Naive thymus-derived CD4-positive, alpha-beta T cell (primary cell): ENCODE measurements around the gene HBG2. TPM values are rescaled to one million over a fixed set of nuclear protein-coding genes. Genes with fewer than 3 reads are reported as not detected.
"Not testable (repeated sequence)": the region's sequence is repeated elsewhere in the genome, so short reads cannot be mapped to it uniquely, and the experiment has no call there.

ENCODE experiments used
- ATAC-seq: fragments of 150-1000 bp; cut with Tn5 transposase; 2 replicates; pipeline ENCODE4 v1.10.0; 2021; ENCODE audit warnings: mild to moderate bottlenecking, moderate library complexity
- CTCF ChIA-PET: fragments of 350-600 bp; sonication (Branson Sonifier 250); formaldehyde crosslinking; loops from one replicate; lab custom pipeline; 2021; ENCODE audit warnings: antibody characterized with exemption; lab: Charles Lee
- POLR2A ChIA-PET: fragments of 350-600 bp; sonication (Branson Sonifier 250); formaldehyde crosslinking; loops from one replicate; lab custom pipeline; 2021; ENCODE audit warnings: antibody characterized with exemption, inconsistent platforms; lab: Charles Lee
- DNase-seq, 9 donors: peaks; one replicate each; pipeline versions ENCODE4 v3.0.0 to v3.0.0-alpha.2; 2020 to 2022; ENCODE audit warnings: mixed read lengths in 1 of 9
- H3K27ac ChIP-seq: one replicate; pipeline ENCODE4 v1.7.0; 2013; ENCODE audit warnings: mild to moderate bottlenecking, low read depth, low read length, moderate library complexity
- H3K27me3 ChIP-seq, 2 donors: one replicate each; pipeline ENCODE4 v1.7.0; 2013; ENCODE audit warnings: low read length in 2 of 2, mild to moderate bottlenecking in 2 of 2, moderate library complexity in 2 of 2; ENCODE audit not compliant: control insufficient read depth in 2 of 2, insufficient read depth in 2 of 2
- H3K36me3 ChIP-seq, 3 experiments: 1 replicate in 2 of 3; 2 replicates in 1 of 3; pipeline ENCODE4 v1.7.0; 2013; ENCODE audit warnings: low read length in 3 of 3, mild to moderate bottlenecking in 3 of 3, moderate library complexity in 1 of 3; ENCODE audit not compliant: insufficient read depth in 3 of 3, control insufficient read depth in 2 of 3
- H3K4me1 ChIP-seq, 2 donors: one replicate each; pipeline ENCODE4 v1.7.0; 2013; ENCODE audit warnings: low read length in 2 of 2, mild to moderate bottlenecking in 2 of 2, moderate library complexity in 1 of 2; ENCODE audit not compliant: control insufficient read depth in 2 of 2, insufficient read depth in 2 of 2
- H3K4me3 ChIP-seq: 2 replicates; pipeline ENCODE4 v1.7.0; 2013; ENCODE audit warnings: mild to moderate bottlenecking, low read length
- H3K9me3 ChIP-seq, 3 experiments: 1 replicate in 2 of 3; 2 replicates in 1 of 3; pipeline ENCODE4 v1.7.0; 2013; ENCODE audit warnings: low read length in 3 of 3; ENCODE audit not compliant: control insufficient read depth in 2 of 3
- H3K27ac Mint-ChIP-seq, 9 donors: one replicate each; pipeline ENCODE4 v1.8.0; 2020 to 2022; ENCODE audit warnings: mixed read lengths in 9 of 9, mild to moderate bottlenecking in 8 of 9, moderate library complexity in 5 of 9, inconsistent platforms in 2 of 9
- H3K27me3 Mint-ChIP-seq, 5 donors: one replicate each; pipeline ENCODE4 v1.8.0; 2021 to 2022; ENCODE audit warnings: mixed read lengths in 5 of 5, mild to moderate bottlenecking in 1 of 5
- H3K36me3 Mint-ChIP-seq, 5 donors: one replicate each; pipeline ENCODE4 v1.8.0; 2020 to 2022; ENCODE audit warnings: mixed read lengths in 5 of 5, mild to moderate bottlenecking in 3 of 5, inconsistent platforms in 1 of 5
- H3K4me1 Mint-ChIP-seq, 7 donors: one replicate each; pipeline ENCODE4 v1.8.0; 2020 to 2022; ENCODE audit warnings: mixed read lengths in 7 of 7, mild to moderate bottlenecking in 3 of 7, inconsistent platforms in 1 of 7
- H3K4me3 Mint-ChIP-seq, 10 donors: one replicate each; pipeline ENCODE4 v1.8.0; 2020 to 2022; ENCODE audit warnings: mild to moderate bottlenecking in 10 of 10, mixed read lengths in 10 of 10, moderate library complexity in 6 of 10, inconsistent platforms in 2 of 10
- H3K9me3 Mint-ChIP-seq, 11 donors: one replicate each; pipeline ENCODE4 v1.8.0; 2020 to 2022; ENCODE audit warnings: mixed read lengths in 11 of 11, mild to moderate bottlenecking in 4 of 11, inconsistent platforms in 1 of 11, moderate library complexity in 1 of 11
- intact Hi-C, 2 donors: fragments of 100-400 bp; cut with micrococcal nuclease; formaldehyde crosslinking; loops; one replicate each; pipeline ENCODE4 v1.15.1; 2023
- polyA plus RNA-seq, 2 donors: library from polyadenylated mRNA; unstranded; fragments of 300-500 nt; fragmentation: Illumina TruSeq; gene quantifications; one replicate each; pipeline ENCODE4 v1.2.3, GENCODE V29; 2021
- total RNA-seq, 6 experiments: library from RNA in 5 of 6; stranded (reverse) in 5 of 6; gene quantifications; 1 replicate in 5 of 6; 2 replicates in 1 of 6; pipeline ENCODE4 v1.2.3 and lab custom pipeline; 2021 to 2026

HBG2 gene
- total and polyA plus RNA-seq, 7 experiments from 2014 or later: not detected

GRCh38 chr11:5297721-5298323, 43.2 kb upstream of the HBG2 start:
- Histone ChIP-seq H3K9me3 (no peaks in the 10 kb centered on the region), H3K27ac (no peak overlapping the region), H3K27me3 (no peaks in the 10 kb centered on the region), H3K4me1 (no peaks in the 10 kb centered on the region), H3K36me3 (no peaks in the 10 kb centered on the region), H3K4me3 (no peak overlapping the region)
- CTCF ChIA-PET: no interaction called here
- Mint-ChIP-seq H3K4me3 (no peak overlapping the region), H3K9me3 (peaks cover 0 to 2% (median 0%) of the 10 kb centered on the region in 11 donors), H3K36me3 (no peaks in the 10 kb centered on the region), H3K4me1 (peaks cover 0 to 2% (median 0%) of the 10 kb centered on the region in 7 donors), H3K27ac (no peak overlapping the region), H3K27me3 (peaks cover 2 to 19% (median 10%) of the 10 kb centered on the region in 5 donors)
- POLR2A ChIA-PET: no interaction called here
- DNase-seq (no peak), ATAC-seq (no peak)
- intact Hi-C loops: loop anchor here in 1 of 2 donors (10.0 kb wide), 1 partner anchor 1113 kb away; no protein-coding TSS in a partner anchor

GRCh38 chr11:5294342-5294995, 39.9 kb upstream of the HBG2 start:
- H3K27me3 ChIP-seq, H3K4me3 ChIP-seq, H3K9me3 Mint-ChIP-seq, ATAC-seq, H3K27ac ChIP-seq, H3K4me1 Mint-ChIP-seq, H3K9me3 ChIP-seq, DNase-seq, H3K27ac Mint-ChIP-seq, POLR2A ChIA-PET, CTCF ChIA-PET, H3K36me3 Mint-ChIP-seq, H3K36me3 ChIP-seq, H3K4me3 Mint-ChIP-seq, H3K4me1 ChIP-seq: not testable (repeated sequence)
- H3K27me3 Mint-ChIP-seq: peaks cover 0 to 14% (median 6%) of the 10 kb centered on the region in 5 donors
- intact Hi-C loops: loop anchor here (5.0 to 10.0 kb wide), 2 partner anchors 172 to 1110 kb away; no protein-coding TSS in a partner anchor

GRCh38 chr11:5293028-5293427, 38.4 kb upstream of the HBG2 start:
- ChIA-PET POLR2A (no interaction called here), CTCF (no interaction called here)
- Mint-ChIP-seq H3K27me3 (peaks cover 0 to 13% (median 6%) of the 10 kb centered on the region in 5 donors), H3K27ac (no peak overlapping the region), H3K4me3 (no peak overlapping the region), H3K9me3 (peaks cover 0 to 2% (median 0%) of the 10 kb centered on the region in 11 donors), H3K4me1 (no peaks in the 10 kb centered on the region), H3K36me3 (no peaks in the 10 kb centered on the region)
- no peaks in the 10 kb centered on the region for H3K36me3 ChIP-seq
- no peaks in the 10 kb centered on the region for H3K9me3 ChIP-seq
- H3K4me1 ChIP-seq: no peaks in the 10 kb centered on the region
- H3K27me3 ChIP-seq: no peaks in the 10 kb centered on the region
- H3K4me3 ChIP-seq: no peak overlapping the region
- intact Hi-C loops: loop anchor here (5.0 to 10.0 kb wide), 2 partner anchors 171 to 1108 kb away; no protein-coding TSS in a partner anchor
- ATAC-seq (no peak), DNase-seq (no peak)
- H3K27ac ChIP-seq: no peak overlapping the region

GRCh38 chr11:5291207-5291838, 36.7 kb upstream of the HBG2 start:
- Mint-ChIP-seq H3K4me3 (no peak overlapping the region), H3K36me3 (no peaks in the 10 kb centered on the region), H3K27me3 (peaks cover 0 to 5% (median 0%) of the 10 kb centered on the region in 5 donors), H3K27ac (no peak overlapping the region), H3K9me3 (peaks cover 0 to 2% (median 0%) of the 10 kb centered on the region in 11 donors), H3K4me1 (no peaks in the 10 kb centered on the region)
- intact Hi-C loops: loop anchor here (5.0 to 10.0 kb wide), 2 partner anchors 169 to 1107 kb away; no protein-coding TSS in a partner anchor
- Histone ChIP-seq H3K27ac (no peak overlapping the region), H3K9me3 (no peaks in the 10 kb centered on the region), H3K4me1 (no peaks in the 10 kb centered on the region), H3K4me3 (no peak overlapping the region), H3K27me3 (no peaks in the 10 kb centered on the region), H3K36me3 (no peaks in the 10 kb centered on the region)
- ChIA-PET CTCF (interaction anchor here (1.0 kb wide), 1 partner anchor 9 kb away, joined by 3 read pairs; no protein-coding TSS in a partner anchor), POLR2A (no interaction called here)
- no peak for DNase-seq
- ATAC-seq: no peak

GRCh38 chr11:5290106-5290505, 35.5 kb upstream of the HBG2 start:
- H3K4me1 ChIP-seq: no peaks in the 10 kb centered on the region
- ChIA-PET CTCF (no interaction called here), POLR2A (no interaction called here)
- H3K36me3 Mint-ChIP-seq: no peaks in the 10 kb centered on the region
- H3K27ac ChIP-seq: no peak overlapping the region
- H3K9me3 ChIP-seq: no peaks in the 10 kb centered on the region
- no peaks in the 10 kb centered on the region for H3K27me3 ChIP-seq
- no peak for DNase-seq
- ATAC-seq: no peak
- H3K4me3 ChIP-seq: no peak overlapping the region
- no peak overlapping the region for H3K27ac Mint-ChIP-seq
- intact Hi-C loops: loop anchor here (5.0 to 10.0 kb wide), 2 partner anchors 168 to 1105 kb away; no protein-coding TSS in a partner anchor
- no peaks in the 10 kb centered on the region for H3K4me1 Mint-ChIP-seq
- no peak overlapping the region for H3K4me3 Mint-ChIP-seq
- H3K9me3 Mint-ChIP-seq: peaks cover 0 to 2% (median 0%) of the 10 kb centered on the region in 11 donors
- peaks cover 0 to 5% (median 0%) of the 10 kb centered on the region in 5 donors for H3K27me3 Mint-ChIP-seq
- H3K36me3 ChIP-seq: no peaks in the 10 kb centered on the region

GRCh38 chr11:5289696-5290095, 35.1 kb upstream of the HBG2 start:
- no peak for DNase-seq
- intact Hi-C loops: loop anchor here (5.0 to 10.0 kb wide), 2 partner anchors 167 to 1105 kb away; no protein-coding TSS in a partner anchor
- no peak overlapping the region for H3K4me3 ChIP-seq
- no peaks in the 10 kb centered on the region for H3K36me3 Mint-ChIP-seq
- ChIA-PET POLR2A (no interaction called here), CTCF (no interaction called here)
- H3K9me3 Mint-ChIP-seq: peaks cover 0 to 2% (median 0%) of the 10 kb centered on the region in 11 donors
- no peak overlapping the region for H3K27ac ChIP-seq
- H3K4me3 Mint-ChIP-seq: no peak overlapping the region
- no peaks in the 10 kb centered on the region for H3K9me3 ChIP-seq
- H3K27ac Mint-ChIP-seq: no peak overlapping the region
- no peaks in the 10 kb centered on the region for H3K36me3 ChIP-seq
- peaks cover 0 to 5% (median 0%) of the 10 kb centered on the region in 5 donors for H3K27me3 Mint-ChIP-seq
- no peaks in the 10 kb centered on the region for H3K4me1 Mint-ChIP-seq
- H3K27me3 ChIP-seq: no peaks in the 10 kb centered on the region
- no peak for ATAC-seq
- H3K4me1 ChIP-seq: no peaks in the 10 kb centered on the region
